C4-2B (cell line): Measurements from ENCODE around the gene PPP3R1.

Source experiments
- CTCF ChIP-seq: fragments of 450-650 bp; conservative IDR thresholded peaks from 2 replicates; pipeline ENCODE4 v1.5.1; 2017; ENCODE audit warnings: mild to moderate bottlenecking
- ZFX ChIP-seq: fragments of 450-650 bp; IDR thresholded peaks from 2 replicates; pipeline ENCODE4 v1.6.1; 2017

- peak; percentile 28 for TF ChIP-seq CTCF
- no peak for TF ChIP-seq ZFX
Observed at GRCh38 chr2:68225119-68225632, 27.2 kb downstream of the PPP3R1 start.
